Caki2 (cell line): ENCODE measurements around the gene SEMA4C. TPM values are rescaled to one million over a fixed set of nuclear protein-coding genes. Genes with fewer than 3 reads are reported as not detected.

Experiments used
- DNase-seq: peaks from one replicate; pipeline ENCODE4 v3.0.0-alpha.2; 2015; ENCODE audit warnings: low read depth
- in situ Hi-C: cut with HindIII; loops from 2 replicates; pipeline ENCODE4 v1.10.0; 2016; ENCODE audit warnings: low sequenced_read_pairs, low pct_unique_long_range_greater_than_20kb, mixed read lengths
- total RNA-seq: library from RNA; depleted of rRNA; stranded (reverse); fragments of >200 nt; shearing (Covaris generic); gene quantifications from 2 replicates; pipeline ENCODE4 v1.2.3, GENCODE V29; 2014; ENCODE audit warnings: low replicate concordance

Gene SEMA4C
- total RNA-seq, 1 experiment from 2014 or later: 40.4 TPM

GRCh38 chr2:96832754-96833507 is 36.9 kb downstream of the SEMA4C start:
- in situ Hi-C loops: no loop called here
- peak; percentile 51 for DNase-seq

DNA sequence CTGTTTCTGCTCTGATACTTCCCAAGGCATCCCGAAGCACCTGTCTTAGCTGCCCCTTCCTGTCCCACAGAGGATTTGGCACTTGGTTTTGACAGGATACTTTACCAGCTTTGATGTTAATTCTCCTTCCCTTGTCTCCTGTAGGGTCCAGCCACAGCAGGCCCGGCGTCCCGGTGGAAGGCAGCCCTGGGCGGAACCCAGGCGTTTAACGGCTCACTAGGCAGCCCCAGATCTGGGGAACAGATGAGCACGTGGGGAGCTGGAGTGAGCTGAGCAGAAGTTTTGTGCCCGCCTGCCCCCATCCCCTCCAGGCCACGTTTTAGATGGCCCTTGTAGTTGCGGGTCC is 37.5 kb downstream of the SEMA4C start:
- in situ Hi-C loops: no loop called here
- DNase-seq: no peak

DNA sequence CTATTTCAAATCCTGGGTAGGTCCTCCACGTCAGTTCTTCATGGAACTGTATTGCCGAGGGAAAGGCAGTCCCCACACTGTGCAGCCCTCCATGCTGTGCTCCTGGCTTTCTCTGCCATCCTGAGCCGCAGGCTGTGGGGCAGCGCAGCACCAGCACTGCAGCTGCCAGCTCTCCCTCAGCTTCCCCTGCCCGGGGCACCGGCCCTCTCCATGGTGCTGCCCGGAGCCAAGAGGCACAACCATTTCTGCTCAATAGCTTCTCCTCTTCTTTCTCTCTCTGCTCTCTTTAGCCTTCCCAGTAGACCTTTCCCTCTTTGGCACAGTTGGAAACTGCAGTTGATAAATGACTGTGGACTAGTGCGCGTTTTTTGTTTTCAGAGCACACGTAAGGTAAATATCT is 38.2 kb downstream of the SEMA4C start:
- in situ Hi-C loops: no loop called here
- DNase-seq: no peak

- in situ Hi-C loops: no loop called here
- no peak for DNase-seq
These were observed 39.8 kb downstream of the SEMA4C start for GRCh38 chr2:96830044-96830562.

- in situ Hi-C loops: no loop called here
- no peak for DNase-seq
These were observed 41.0 kb downstream of the SEMA4C start for GRCh38 chr2:96828874-96829273.

DNA sequence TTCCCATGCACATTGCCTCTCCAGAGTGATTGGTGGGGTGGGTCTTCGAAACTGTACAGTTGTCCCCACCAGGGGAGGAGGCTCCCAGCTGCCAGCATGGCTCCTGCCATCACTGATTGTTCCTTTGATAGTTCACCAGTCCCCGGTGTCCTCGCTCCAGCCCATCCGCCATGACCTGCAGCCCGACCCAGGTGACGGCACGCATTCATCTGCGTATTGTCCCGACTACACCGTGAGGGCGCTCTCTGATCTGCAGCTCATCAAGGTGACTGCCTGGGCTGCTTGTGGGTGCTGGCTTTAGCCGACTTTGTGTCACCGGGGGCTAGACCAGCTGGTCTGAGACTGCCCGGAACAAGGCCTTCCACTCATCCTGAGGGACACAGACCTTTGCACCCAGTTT is 41.4 kb downstream of the SEMA4C start:
- in situ Hi-C loops: no loop called here
- DNase-seq: no peak

DNA sequence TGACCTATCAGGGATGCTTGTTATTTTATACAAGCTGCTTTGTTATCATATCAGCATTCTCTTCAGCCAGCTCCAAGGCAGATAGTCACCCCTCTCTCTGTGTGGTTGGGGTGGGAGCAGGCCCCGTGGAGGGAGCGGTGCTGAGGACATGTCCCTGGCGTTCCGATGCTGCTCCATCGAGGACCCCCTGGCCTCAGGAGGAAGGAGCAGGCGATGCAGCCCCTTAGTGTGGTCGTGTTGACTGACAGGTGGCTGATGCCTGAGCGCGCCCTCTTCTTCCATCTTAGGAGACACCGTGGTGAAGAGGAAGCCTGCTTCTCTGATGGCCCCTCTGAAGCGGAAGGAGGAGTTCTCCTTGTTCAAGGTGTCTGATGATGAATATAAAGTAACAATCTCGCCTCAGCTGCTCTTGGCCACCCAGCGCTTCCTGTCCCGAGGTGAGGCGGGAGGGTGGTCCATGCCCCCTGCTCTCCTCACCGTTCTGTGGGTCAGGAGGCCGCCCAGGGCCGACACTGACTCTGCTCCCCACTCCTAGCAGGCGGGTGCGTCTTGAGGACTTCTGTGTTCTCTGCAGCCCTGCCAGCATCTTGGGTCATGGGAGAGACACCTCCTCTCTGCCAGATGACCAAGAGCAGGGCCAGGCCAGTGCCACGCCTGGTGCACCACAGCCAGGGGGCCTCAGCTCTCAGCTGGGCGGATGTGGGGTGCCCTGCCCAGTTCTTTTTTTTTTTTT is 43.2 kb downstream of the SEMA4C start:
- DNase-seq: no peak
- in situ Hi-C loops: no loop called here

DNA sequence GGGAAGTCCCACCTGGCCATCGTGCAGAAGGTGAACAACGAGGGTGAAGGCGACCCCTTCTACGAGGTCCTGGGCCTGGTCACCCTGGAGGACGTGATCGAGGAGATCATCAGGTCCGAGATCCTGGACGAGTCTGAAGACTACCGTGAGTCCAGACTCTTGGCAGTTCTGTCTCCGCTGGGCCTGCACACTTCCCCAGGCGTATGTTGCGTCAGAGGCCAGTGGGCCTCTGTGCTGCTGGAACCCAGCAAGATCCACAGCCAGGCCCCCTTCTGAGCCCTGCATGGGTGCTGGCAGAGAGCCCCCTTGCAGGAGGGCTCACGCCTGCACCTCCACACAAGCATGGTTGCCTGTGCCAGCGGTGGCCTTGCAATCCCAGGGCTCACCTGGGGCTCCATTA is 44.8 kb downstream of the SEMA4C start:
- DNase-seq: no peak
- in situ Hi-C loops: no loop called here

DNA sequence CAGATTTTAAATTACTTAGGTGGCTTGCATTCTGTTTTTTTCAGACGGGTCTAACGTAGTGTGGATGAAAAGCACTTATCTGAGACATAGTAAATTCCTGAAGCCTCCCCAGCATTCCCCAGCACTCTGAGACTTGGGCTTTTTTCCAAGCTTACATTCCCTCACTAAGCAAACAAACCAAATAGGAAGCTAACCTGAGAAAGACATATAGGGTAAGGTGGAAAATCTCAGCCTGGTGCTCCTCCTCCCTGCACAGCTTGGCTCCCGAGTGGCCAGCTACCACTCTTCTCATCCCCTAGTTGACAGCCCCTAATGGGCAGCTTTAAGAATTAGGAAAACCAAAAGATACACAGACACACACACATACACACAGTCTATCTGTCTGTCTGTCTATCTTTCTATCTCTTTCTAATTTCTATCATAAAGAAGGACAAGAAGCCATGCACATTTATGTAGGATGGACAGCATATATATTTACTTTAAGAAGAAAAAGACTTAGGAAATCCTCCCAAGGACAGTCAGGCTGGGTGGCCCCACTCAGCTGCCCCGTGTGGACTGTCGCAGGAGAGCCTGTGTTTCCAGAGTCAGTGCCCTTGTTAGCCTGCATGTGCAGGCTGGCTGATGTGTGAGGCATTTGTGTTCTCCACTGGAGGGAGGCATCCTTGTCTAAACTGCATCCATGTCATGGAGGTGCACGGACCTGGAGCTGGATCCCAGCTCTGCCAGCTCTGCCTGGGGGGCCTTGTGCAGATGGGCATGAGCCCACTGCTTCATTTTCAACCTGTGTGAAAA is 45.6 kb downstream of the SEMA4C start:
- no peak for DNase-seq
- in situ Hi-C loops: no loop called here

- in situ Hi-C loops: no loop called here
- no peak for DNase-seq
These were observed 46.7 kb downstream of the SEMA4C start for GRCh38 chr2:96823198-96823597.

DNA sequence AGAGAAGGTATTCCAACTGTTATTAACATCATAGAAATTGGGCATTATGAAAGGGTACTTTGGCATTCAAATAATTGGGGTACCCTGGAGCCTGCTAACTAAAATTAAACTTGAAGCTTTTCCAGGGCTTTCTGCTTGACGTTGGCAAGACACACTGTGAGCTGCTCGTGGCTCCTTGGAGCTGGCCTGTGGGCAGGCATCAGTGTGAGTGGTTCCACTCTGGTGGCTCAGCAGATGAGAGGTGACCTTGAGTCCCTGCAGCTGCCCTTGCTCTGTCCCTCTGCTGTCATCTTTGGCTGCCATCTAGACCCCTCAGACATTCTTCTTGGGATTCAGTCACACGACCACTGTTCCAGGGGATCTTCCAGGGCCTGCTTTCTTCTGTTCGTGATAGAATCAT is 47.1 kb downstream of the SEMA4C start:
- in situ Hi-C loops: no loop called here
- DNase-seq: no peak

DNA sequence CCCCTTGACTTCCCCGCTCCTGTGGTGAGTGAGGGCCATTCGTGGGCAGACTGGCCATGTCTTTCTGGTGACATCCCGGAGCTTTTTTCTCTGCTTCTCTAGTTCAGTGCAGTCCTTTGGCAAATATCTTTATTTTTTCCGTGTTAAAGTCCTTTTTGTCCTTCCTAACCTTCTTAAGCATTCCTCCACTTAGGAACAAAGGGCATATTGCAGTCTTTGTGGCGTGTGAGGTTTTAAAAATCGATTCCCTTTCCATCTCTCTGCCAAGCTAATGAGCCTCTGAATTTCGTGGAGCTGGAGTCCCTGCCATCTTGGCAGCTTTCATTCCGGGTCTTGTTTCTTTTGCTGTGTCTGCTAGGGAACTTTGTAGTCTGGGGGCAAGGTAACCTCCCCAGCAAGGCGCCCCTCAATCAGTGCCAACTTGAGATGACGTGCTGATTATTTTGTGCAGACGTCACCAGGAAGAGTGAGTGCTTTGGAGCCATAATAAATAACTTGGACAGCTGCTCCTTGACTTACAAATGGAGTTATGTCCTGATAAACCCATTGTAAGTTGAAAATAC is 48.7 kb downstream of the SEMA4C start:
- DNase-seq: no peak
- in situ Hi-C loops: no loop called here

DNA sequence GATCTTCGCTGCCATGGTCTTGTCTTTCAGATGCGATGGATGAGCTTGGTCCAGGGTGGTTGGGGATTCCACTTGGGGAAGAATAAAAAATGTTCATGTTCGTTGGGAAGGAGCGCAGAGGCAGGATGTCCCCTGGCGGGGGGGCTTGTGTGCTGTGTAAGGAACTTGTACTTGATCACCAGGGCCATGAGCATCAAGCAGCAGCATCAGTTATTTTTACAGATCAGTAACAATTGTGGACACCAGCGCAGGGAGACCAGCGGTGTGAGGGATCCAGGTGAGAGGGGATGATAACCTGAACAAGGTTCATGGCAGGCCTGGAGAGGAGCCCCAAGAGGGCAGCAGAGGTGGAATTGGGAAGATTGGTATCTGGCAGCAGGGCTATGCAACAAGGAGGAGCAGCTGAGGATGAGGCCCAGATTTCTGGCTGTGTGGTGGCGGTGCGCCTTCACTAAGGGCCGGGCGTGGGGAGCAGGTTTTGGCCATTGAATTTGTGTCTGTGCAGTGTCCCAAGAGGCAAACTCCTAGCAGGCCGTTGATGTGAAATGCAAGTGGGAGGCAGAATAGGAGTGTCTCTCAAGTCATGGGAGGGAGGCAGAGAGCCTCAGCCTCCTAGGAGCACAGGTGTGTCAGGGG is 49.9 kb downstream of the SEMA4C start:
- in situ Hi-C loops: no loop called here
- no peak for DNase-seq

- in situ Hi-C loops: no loop called here
- DNase-seq: no peak
These were observed 50.6 kb downstream of the SEMA4C start for GRCh38 chr2:96819128-96819875.

DNA sequence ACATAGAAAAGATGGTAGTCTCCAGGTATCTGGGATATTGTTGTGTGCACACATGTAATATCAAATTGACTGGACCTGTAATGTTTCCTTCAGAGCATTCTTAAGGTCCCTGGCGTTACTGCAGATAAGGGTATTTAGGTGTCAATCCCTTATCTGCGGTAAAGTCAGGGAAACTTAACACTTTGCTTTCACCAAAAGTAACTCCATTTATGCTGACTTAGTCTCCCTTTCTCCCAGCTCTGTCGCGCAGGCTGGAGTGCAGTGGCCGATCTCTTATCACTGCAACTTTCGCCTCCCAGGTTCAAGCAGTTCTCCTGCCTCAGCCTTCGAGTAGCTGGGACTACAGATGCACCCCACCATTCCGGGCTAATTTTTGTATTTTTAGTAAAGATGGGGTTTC is 52.0 kb downstream of the SEMA4C start:
- in situ Hi-C loops: no loop called here
- no peak for DNase-seq

DNA sequence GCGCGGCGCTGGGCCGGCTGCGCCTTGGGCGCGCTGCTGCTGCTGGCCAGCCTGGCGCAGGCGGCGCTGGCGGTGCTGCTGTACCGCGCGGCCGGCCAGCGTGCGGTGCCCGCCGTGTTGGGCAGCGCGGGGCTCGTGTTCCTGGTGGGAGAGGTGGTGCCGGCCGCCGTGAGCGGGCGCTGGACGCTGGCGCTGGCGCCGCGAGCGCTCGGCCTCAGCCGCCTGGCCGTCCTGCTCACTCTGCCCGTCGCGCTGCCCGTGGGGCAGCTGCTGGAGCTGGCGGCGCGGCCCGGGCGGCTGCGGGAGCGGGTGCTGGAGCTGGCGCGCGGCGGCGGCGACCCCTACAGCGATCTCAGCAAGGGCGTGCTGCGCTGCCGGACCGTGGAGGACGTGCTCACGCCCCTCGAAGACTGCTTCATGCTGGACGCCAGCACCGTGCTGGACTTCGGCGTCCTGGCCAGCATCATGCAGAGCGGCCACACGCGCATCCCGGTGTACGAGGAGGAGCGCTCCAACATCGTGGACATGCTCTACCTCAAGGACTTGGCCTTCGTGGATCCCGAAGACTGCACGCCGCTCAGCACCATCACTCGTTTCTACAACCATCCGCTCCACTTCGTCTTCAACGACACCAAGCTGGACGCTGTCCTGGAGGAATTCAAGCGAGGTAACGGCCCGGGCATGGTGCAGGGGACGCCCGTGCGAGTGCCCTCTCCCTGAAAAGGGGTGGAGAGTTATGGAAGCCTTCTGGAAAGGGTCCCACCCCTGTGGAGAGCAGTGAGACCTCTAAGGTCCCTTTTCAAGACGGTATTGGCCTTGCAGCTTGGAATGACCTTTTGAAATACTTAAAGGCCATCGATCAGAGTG is 52.8 kb downstream of the SEMA4C start:
- in situ Hi-C loops: no loop called here

More for the DNA sequence above, 52.8 kb downstream of the SEMA4C start:
- peak; percentile 30 for DNase-seq
